Thoracic aorta (tissue), 2 donors: ENCODE measurements around the gene USP3. TPM values are rescaled to one million over a fixed set of nuclear protein-coding genes. Genes with fewer than 3 reads are reported as not detected.
A peak's percentile ranks its signal among the peaks of the same experiment; 100 is the strongest.

Experiments used
- ATAC-seq: fragments of 150-250 bp; one replicate; pipeline ENCODE4 v1.8.0; 2017; ENCODE audit warnings: low read depth; ENCODE audit not compliant: insufficient number of reproducible peaks, low FRiP score
- DNase-seq: peaks from one replicate; pipeline ENCODE4 v3.0.0-alpha.2; 2020; ENCODE audit warnings: low spot score
- H3K27ac ChIP-seq, 2 donors: fragments of 200-600 bp; sonication (generic); 1 replicate in 1 of 2; 2 replicates in 1 of 2; pipeline ENCODE4 v1.5.1; 2016; ENCODE audit warnings: mild to moderate bottlenecking in 2 of 2, moderate library complexity in 2 of 2
- H3K27me3 ChIP-seq: fragments of 200-600 bp; sonication (generic); replicated peaks from 2 replicates; pipeline ENCODE4 v1.6.0; 2016; ENCODE audit warnings: mild to moderate bottlenecking; ENCODE audit not compliant: insufficient read depth
- H3K36me3 ChIP-seq: fragments of 200-600 bp; sonication (generic); one replicate; pipeline ENCODE4 v1.5.1; 2016
- H3K4me1 ChIP-seq, 2 donors: fragments of 200-600 bp; sonication (generic); 1 replicate in 1 of 2; 2 replicates in 1 of 2; pipeline versions ENCODE4 v1.5.1 to v1.6.0; 2016; ENCODE audit warnings: low read depth in 2 of 2, mild to moderate bottlenecking in 1 of 2; ENCODE audit not compliant: control insufficient read depth in 1 of 2
- H3K4me3 ChIP-seq: fragments of 200-600 bp; sonication (generic); 2 replicates; pipeline ENCODE4 v1.5.1; 2016; ENCODE audit warnings: mild to moderate bottlenecking
- H3K9me3 ChIP-seq: fragments of 200-600 bp; sonication (generic); 2 replicates; pipeline ENCODE4 v1.5.1; 2016
- CTCF ChIP-seq: fragments of 200-600 bp; sonication (generic); IDR thresholded peaks from one replicate; pipeline ENCODE4 v1.5.1; 2019; ENCODE audit warnings: antibody characterized with exemption
- total RNA-seq, 2 donors: library from RNA; depleted of rRNA; stranded (reverse); fragments of >200 nt; gene quantifications; one replicate each; pipeline versions ENCODE4 v1.1.0 to v1.2.3, GENCODE V29; 2016

USP3 gene
- total RNA-seq, 2 donors from 2014 or later, result 37.8 to 54.4 TPM

- no peak for DNase-seq
- Histone ChIP-seq H3K27me3 (no peaks in the 10 kb centered on the region), H3K9me3 (no peaks in the 10 kb centered on the region), H3K36me3 (no peaks in the 10 kb centered on the region), H3K27ac (peak overlapping the region; percentile 48 to 71), H3K4me3 (peak overlapping the region; percentile 54), H3K4me1 (peaks cover 53 to 93% of the 10 kb centered on the region in 2 donors)
- no peak for TF ChIP-seq CTCF
- peak; percentile 64 for ATAC-seq
These were observed 19.1 kb downstream of the USP3 start for GRCh38 chr15:63523306-63523990.

GRCh38 chr15:63524316-63525015, 20.1 kb downstream of the USP3 start:
- DNase-seq (no peak), ATAC-seq (no peak)
- TF ChIP-seq CTCF, result no peak
- Histone ChIP-seq H3K36me3 (no peaks in the 10 kb centered on the region), H3K27ac (peak overlapping the region; percentile 39 to 71), H3K27me3 (no peaks in the 10 kb centered on the region), H3K4me3 (peak overlapping the region; percentile 1), H3K9me3 (no peaks in the 10 kb centered on the region), H3K4me1 (peaks cover 49 to 91% of the 10 kb centered on the region in 2 donors)

- no peak for ATAC-seq
- Histone ChIP-seq H3K27ac (no peak overlapping the region), H3K4me3 (no peak overlapping the region), H3K4me1 (peaks cover 48 to 79% of the 10 kb centered on the region in 2 donors), H3K9me3 (no peaks in the 10 kb centered on the region), H3K27me3 (no peaks in the 10 kb centered on the region), H3K36me3 (no peaks in the 10 kb centered on the region)
- no peak for DNase-seq
- no peak for TF ChIP-seq CTCF
These were observed 22.0 kb downstream of the USP3 start for GRCh38 chr15:63526401-63526800.

- Histone ChIP-seq H3K4me3 (no peak overlapping the region), H3K36me3 (no peaks in the 10 kb centered on the region), H3K4me1 (peaks cover 45 to 62% of the 10 kb centered on the region in 2 donors), H3K9me3 (no peaks in the 10 kb centered on the region), H3K27ac (no peak overlapping the region), H3K27me3 (no peaks in the 10 kb centered on the region)
- DNase-seq (no peak), ATAC-seq (no peak)
- no peak for TF ChIP-seq CTCF
These were observed 23.8 kb downstream of the USP3 start for GRCh38 chr15:63528138-63528659.

GRCh38 chr15:63530235-63530634, 25.8 kb downstream of the USP3 start:
- ATAC-seq (no peak), DNase-seq (no peak)
- Histone ChIP-seq H3K9me3 (no peaks in the 10 kb centered on the region), H3K4me1 (peaks cover 24 to 53% of the 10 kb centered on the region in 2 donors), H3K4me3 (no peak overlapping the region), H3K27ac (no peak overlapping the region), H3K36me3 (no peaks in the 10 kb centered on the region), H3K27me3 (no peaks in the 10 kb centered on the region)
- TF ChIP-seq CTCF, result no peak
